HG02759 (cell line): ENCODE data around the gene RASGRP4.
A peak's percentile ranks its signal among the peaks of the same experiment; 100 is the strongest.

Experiments used
- ATAC-seq: cut with Tn5 transposase; IDR thresholded peaks from one replicate; pipeline ENCODE4 v1.9.1; 2021; ENCODE audit warnings: mild to moderate bottlenecking, moderate library complexity; ENCODE audit not compliant: unreplicated experiment

The RASGRP4 gene

GRCh38 chr19:38391911-38392464 lies 34.0 kb downstream of the RASGRP4 start:
- no peak for ATAC-seq

- ATAC-seq: no peak
Observed at GRCh38 chr19:38389957-38390924, 35.8 kb downstream of the RASGRP4 start.

GRCh38 chr19:38389101-38389925 lies 36.7 kb downstream of the RASGRP4 start:
- ATAC-seq: no peak

- ATAC-seq: no peak
Observed at GRCh38 chr19:38388349-38389100, 37.5 kb downstream of the RASGRP4 start, which contains the start of gene SPRED3. Gene SPRED3 (plus strand): TSS chr19:38388697. CDS start chr19:38390303, 1,606 bp downstream.

- peak; percentile 58 for ATAC-seq
Observed at GRCh38 chr19:38387550-38388348, 38.3 kb downstream of the RASGRP4 start, which contains the start of gene GGN. Gene GGN (minus strand): TSS chr19:38388034. CDS start chr19:38387261, 773 bp downstream.

GRCh38 chr19:38386971-38387549 lies 39.0 kb downstream of the RASGRP4 start:
- ATAC-seq: no peak

GRCh38 chr19:38386300-38386970 lies 39.6 kb downstream of the RASGRP4 start:
- no peak for ATAC-seq

- no peak for ATAC-seq
Observed at GRCh38 chr19:38385804-38386257, 40.2 kb downstream of the RASGRP4 start.

GRCh38 chr19:38385057-38385803 lies 40.8 kb downstream of the RASGRP4 start:
- no peak for ATAC-seq

- ATAC-seq: no peak
Observed at GRCh38 chr19:38384209-38385027, 41.6 kb downstream of the RASGRP4 start.

GRCh38 chr19:38383743-38384142 lies 42.3 kb downstream of the RASGRP4 start:
- ATAC-seq: no peak

- no peak for ATAC-seq
Observed at GRCh38 chr19:38383184-38383583, 42.8 kb downstream of the RASGRP4 start.

GRCh38 chr19:38381138-38381537 lies 44.9 kb downstream of the RASGRP4 start:
- ATAC-seq: no peak

GRCh38 chr19:38378866-38379265 lies 47.2 kb downstream of the RASGRP4 start:
- ATAC-seq: no peak

- no peak for ATAC-seq
Observed at GRCh38 chr19:38377052-38377451, 49.0 kb downstream of the RASGRP4 start.

- ATAC-seq: no peak
Observed at GRCh38 chr19:38376576-38376975, 49.4 kb downstream of the RASGRP4 start.

GRCh38 chr19:38375748-38376147 lies 50.3 kb downstream of the RASGRP4 start:
- no peak for ATAC-seq
